K562 (cell line): ENCODE data around the gene SYNRG. TPM values are rescaled to one million over a fixed set of nuclear protein-coding genes. Genes with fewer than 3 reads are reported as not detected.

Experiments used
- CEBPG ChIP-seq, 3 experiments: fragments of 200-800 bp in 1 of 3; sonication (Bioruptor generic) in 1 of 3; sonication (generic) in 1 of 3; formaldehyde crosslinking in 1 of 3; IDR thresholded peaks in 2 of 3; conservative IDR thresholded peaks in 1 of 3; 2 replicates each; pipeline versions ENCODE4 v1.6.1 to v1.8.0; 2016 to 2022; ENCODE audit warnings: missing compliant biosample characterization in 2 of 3, missing genetic modification characterization in 2 of 3, mild to moderate bottlenecking in 1 of 3, missing genetic modification reagents in 1 of 3
- DMBX1 ChIP-seq: fragments of 250-450 bp; sonication (Bioruptor Pico); IDR thresholded peaks from 2 replicates; pipeline ENCODE4 v1.8.0; 2022; ENCODE audit warnings: inconsistent platforms, mild to moderate bottlenecking, moderate library complexity, borderline replicate concordance
- E2F6 ChIP-seq, 2 experiments: IDR thresholded peaks; 2 replicates each; pipeline ENCODE4 v1.6.1; 2011; ENCODE audit warnings: borderline replicate concordance in 1 of 2, control low read depth in 1 of 2, low read depth in 1 of 2, low read length in 1 of 2, mild to moderate bottlenecking in 1 of 2, mixed read lengths in 1 of 2, moderate library complexity in 1 of 2; ENCODE audit not compliant: insufficient read depth in 1 of 2, insufficient read length in 1 of 2, poor library complexity in 1 of 2, severe bottlenecking in 1 of 2; ENCODE audit errors: extremely low read depth in 1 of 2
- ESRRB ChIP-seq: fragments of 250-450 bp; sonication (Bioruptor Pico); IDR thresholded peaks from 2 replicates; pipeline ENCODE4 v1.5.0; 2020; ENCODE audit warnings: mild to moderate bottlenecking, moderate library complexity, borderline replicate concordance
- HBP1 ChIP-seq: fragments of 450-650 bp; formaldehyde crosslinking; IDR thresholded peaks from 2 replicates; pipeline ENCODE4 v1.4.0; 2022; ENCODE audit warnings: missing genetic modification characterization
- KDM5B ChIP-seq: fragments of 200-600 bp; sonication (generic); IDR thresholded peaks from 2 replicates; pipeline ENCODE4 v1.6.1; 2012; ENCODE audit warnings: low read depth, mild to moderate bottlenecking, moderate library complexity, low read length, control low read depth, inconsistent platforms; ENCODE audit not compliant: insufficient replicate concordance
- MXD1 ChIP-seq: fragments of 250-450 bp; sonication (Bioruptor Pico); IDR thresholded peaks from 2 replicates; pipeline ENCODE4 v1.8.0; 2021; ENCODE audit warnings: borderline replicate concordance, mild to moderate bottlenecking, moderate library complexity; ENCODE audit not compliant: poor library complexity, severe bottlenecking
- OTX1 ChIP-seq: fragments of 450-650 bp; formaldehyde crosslinking; IDR thresholded peaks from 2 replicates; pipeline ENCODE4 v1.4.0; 2022; ENCODE audit warnings: mild to moderate bottlenecking
- PPARD ChIP-seq: fragments of 250-450 bp; sonication (Bioruptor Pico); IDR thresholded peaks from 2 replicates; pipeline ENCODE4 v1.8.0; 2022; ENCODE audit warnings: inconsistent platforms, mild to moderate bottlenecking, moderate library complexity
- SAFB ChIP-seq: fragments of 200-400 bp; formaldehyde crosslinking; IDR thresholded peaks from 2 replicates; pipeline ENCODE4 v1.6.1; 2017; ENCODE audit warnings: low read depth, low read length, borderline replicate concordance
- SMAD4 ChIP-seq: fragments of 250-450 bp; sonication (Bioruptor Pico); conservative IDR thresholded peaks from 2 replicates; pipeline ENCODE4 v1.8.0; 2021; ENCODE audit warnings: inconsistent platforms, mild to moderate bottlenecking, moderate library complexity
- TAF15 ChIP-seq: fragments of 200-400 bp; formaldehyde crosslinking; IDR thresholded peaks from 2 replicates; pipeline ENCODE4 v1.6.1; 2017; ENCODE audit warnings: mild to moderate bottlenecking, low read depth, low read length, moderate library complexity
- ZBTB1 ChIP-seq: sonication (generic); formaldehyde crosslinking; IDR thresholded peaks from 2 replicates; pipeline ENCODE4 v1.8.1; 2023; ENCODE audit warnings: missing genetic modification reagents, low read depth, mild to moderate bottlenecking, borderline replicate concordance
- ZBTB43 ChIP-seq: sonication (generic); formaldehyde crosslinking; IDR thresholded peaks from 2 replicates; pipeline ENCODE4 v1.8.0; 2023; ENCODE audit warnings: mild to moderate bottlenecking, missing genetic modification reagents
- ZEB2 ChIP-seq: fragments of 450-650 bp; IDR thresholded peaks from 2 replicates; pipeline ENCODE4 v1.6.1; 2016
- ZFP91 ChIP-seq: sonication (generic); formaldehyde crosslinking; IDR thresholded peaks from 2 replicates; pipeline ENCODE4 v1.8.0; 2022; ENCODE audit warnings: mild to moderate bottlenecking, missing genetic modification reagents
- ZNF133 ChIP-seq: fragments of 250-450 bp; sonication (Bioruptor Pico); IDR thresholded peaks from 2 replicates; pipeline ENCODE4 v1.4.0; 2020; ENCODE audit warnings: mild to moderate bottlenecking
- ZNF232 ChIP-seq: sonication (generic); formaldehyde crosslinking; IDR thresholded peaks from 2 replicates; pipeline ENCODE4 v1.8.0; 2022; ENCODE audit warnings: mild to moderate bottlenecking, missing genetic modification reagents
- ZNF253 ChIP-seq: fragments of 250-450 bp; sonication (Bioruptor Pico); conservative IDR thresholded peaks from 2 replicates; pipeline ENCODE4 v1.6.1; 2021; ENCODE audit warnings: mild to moderate bottlenecking
- ZNF311 ChIP-seq: fragments of 250-450 bp; sonication (Bioruptor Pico); IDR thresholded peaks from 2 replicates; pipeline ENCODE4 v1.4.0; 2020; ENCODE audit warnings: mild to moderate bottlenecking, moderate library complexity
- ZNF77 ChIP-seq: fragments of 250-450 bp; sonication (Bioruptor Pico); IDR thresholded peaks from 2 replicates; pipeline ENCODE4 v1.5.0; 2020
- polyA plus RNA-seq, 8 experiments: library from polyadenylated mRNA; depleted of rRNA in 4 of 8; stranded (reverse) in 5 of 8; unstranded in 3 of 8; fragments of >200 nt; fragmentation: Nextera tagmentation in 2 of 8; fragmentation: Illumina TruSeq in 1 of 8; extraction: Ambion mirVana in 2 of 8; extraction: Trizol in 1 of 8; gene quantifications; 2 replicates each; pipeline versions ENCODE4 v1.2.1 to v1.2.3, GENCODE V29; 2011 to 2014; ENCODE audit warnings: inconsistent platforms in 1 of 8, missing spikeins in 1 of 8
- total RNA-seq, 7 experiments: library from RNA; depleted of rRNA in 6 of 7; stranded (reverse); fragments of >200 nt in 6 of 7; fragmentation: Illumina TruSeq in 2 of 7; extraction: Trizol in 2 of 7; gene quantifications; 2 replicates each; pipeline versions ENCODE4 v1.2.1 to v1.2.3, GENCODE V29; 2011 to 2021; ENCODE audit warnings: low replicate concordance in 1 of 7

Gene SYNRG
- total and polyA plus RNA-seq, 9 of the 15 experiments (the other 6 are each of a cell fraction or from before 2014, with no cell fraction given), result 2.9 to 28.2 (median 15.1) TPM

- TF ChIP-seq E2F6 (IDR thresholded peaks at IDR 0.05; ENCODE audit: borderline replicate concordance in 1 of 2, extremely low read depth in 1 of 2, insufficient read depth in 1 of 2, insufficient read length in 1 of 2, low read depth in 1 of 2, low read length in 1 of 2, poor library complexity in 1 of 2, severe bottlenecking in 1 of 2), result peak in 1 of 2 experiments; percentile 86
- TF ChIP-seq KDM5B, result peak; percentile 64
- peak; percentile 83 for TF ChIP-seq ZEB2
- TF ChIP-seq ZNF77 (CRISPR knock-in tag), result no peak
- no peak for TF ChIP-seq ZNF133 (CRISPR knock-in tag)
- TF ChIP-seq CEBPG (CRISPR knock-in tag; IDR thresholded peaks at IDR 0.05), result no peak
- no peak for TF ChIP-seq CEBPG (tag; conservative IDR thresholded peaks at IDR 0.05 in 1 of 2, IDR thresholded peaks at IDR 0.05 in 1 of 2)
- TF ChIP-seq ZNF253 (CRISPR knock-in tag), result no peak
- no peak for TF ChIP-seq MXD1 (CRISPR knock-in tag)
- no peak for TF ChIP-seq OTX1 (CRISPR knock-in tag)
- no peak for TF ChIP-seq SAFB
- TF ChIP-seq ZNF311 (CRISPR knock-in tag), result no peak
- TF ChIP-seq PPARD, result no peak
- no peak for TF ChIP-seq ZBTB1 (CRISPR knock-in tag)
- no peak for TF ChIP-seq ZNF232 (CRISPR knock-in tag)
- TF ChIP-seq ZBTB43, result no peak
- no peak for TF ChIP-seq DMBX1
- TF ChIP-seq ESRRB, result no peak
- TF ChIP-seq HBP1 (CRISPR knock-in tag), result no peak
- no peak for TF ChIP-seq SMAD4 (CRISPR knock-in tag)
- TF ChIP-seq TAF15, result no peak
- TF ChIP-seq ZFP91 (CRISPR knock-in tag), result no peak
These were observed 119.8 kb downstream of the SYNRG start, which contains the start of gene DUSP14 (continued) for GRCh38 chr17:37489197-37490001.
